HEK293 (cell line): ENCODE measurements around the gene HNRNPC.

Experiments used
- GLI4 ChIP-seq: fragments of 450-650 bp; formaldehyde crosslinking; IDR thresholded peaks from 2 replicates; pipeline ENCODE4 v1.5.1; 2016; ENCODE audit warnings: missing biosample characterization, missing genetic modification characterization
- SCRT1 ChIP-seq: fragments of 450-650 bp; formaldehyde crosslinking; IDR thresholded peaks from 2 replicates; pipeline ENCODE4 v1.5.1; 2016; ENCODE audit warnings: missing biosample characterization, missing genetic modification characterization, borderline replicate concordance
- TCF7L2 ChIP-seq: IDR thresholded peaks from 2 replicates; pipeline ENCODE4 v1.6.1; 2011; ENCODE audit warnings: low read depth, mild to moderate bottlenecking, inconsistent platforms, low read length, moderate library complexity, borderline replicate concordance
- ZBTB21 ChIP-seq: fragments of 450-650 bp; formaldehyde crosslinking; IDR thresholded peaks from 2 replicates; pipeline ENCODE4 v1.5.1; 2017; ENCODE audit warnings: missing biosample characterization, missing genetic modification characterization
- ZNF292 ChIP-seq: fragments of 450-650 bp; formaldehyde crosslinking; IDR thresholded peaks from 2 replicates; pipeline ENCODE4 v1.5.1; 2016; ENCODE audit warnings: low read depth, missing biosample characterization, missing genetic modification characterization, borderline replicate concordance
- ZNF549 ChIP-seq: fragments of 450-650 bp; IDR thresholded peaks from 2 replicates; pipeline ENCODE4 v1.5.1; 2018; ENCODE audit warnings: missing biosample characterization, missing genetic modification characterization, mild to moderate bottlenecking, inconsistent platforms, moderate library complexity
- ZNF610 ChIP-seq: fragments of 450-650 bp; formaldehyde crosslinking; IDR thresholded peaks from 2 replicates; pipeline ENCODE4 v1.5.1; 2016; ENCODE audit warnings: missing biosample characterization, missing genetic modification characterization, borderline replicate concordance
- ZNF658 ChIP-seq: fragments of 450-650 bp; formaldehyde crosslinking; IDR thresholded peaks from 2 replicates; pipeline ENCODE4; 2016; ENCODE audit warnings: missing biosample characterization, missing genetic modification characterization
- ZNF660 ChIP-seq: fragments of 450-650 bp; IDR thresholded peaks from 2 replicates; pipeline ENCODE4 v1.5.1; 2018; ENCODE audit warnings: missing biosample characterization, mild to moderate bottlenecking, missing genetic modification characterization
- TF ChIP-seq, protein P1 (sequence below): fragments of 450-650 bp; formaldehyde crosslinking; IDR thresholded peaks from 2 replicates; pipeline ENCODE4 v1.5.1; 2016; ENCODE audit warnings: missing biosample characterization, missing genetic modification characterization
- TF ChIP-seq, protein P2 (sequence below): fragments of 450-650 bp; IDR thresholded peaks from 2 replicates; pipeline ENCODE4 v1.5.1; 2018; ENCODE audit warnings: missing biosample characterization, missing genetic modification characterization

DNA sequence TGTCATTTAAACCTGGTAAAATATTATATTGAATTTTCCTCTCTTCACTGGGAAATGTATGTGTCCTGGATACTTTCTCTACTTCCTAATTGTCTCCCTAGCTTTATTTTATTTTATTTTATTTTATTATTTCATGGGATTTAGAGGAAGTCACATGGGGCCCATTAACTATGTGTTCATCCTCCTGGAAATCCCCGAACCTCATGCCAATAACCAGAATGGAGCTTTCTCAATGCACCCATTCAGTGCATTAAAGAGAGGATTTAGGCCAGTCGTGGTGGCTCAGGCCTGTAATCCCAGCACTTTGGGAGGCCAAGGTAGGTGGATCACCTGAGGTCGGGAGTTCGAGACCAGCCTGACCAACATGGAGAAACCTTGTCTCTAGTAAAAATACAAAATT, 9.4 kb upstream of the HNRNPC start:
- TF ChIP-seq ZNF660 (tag by site-specific recombination) (no peak), ZNF610 (tag by site-specific recombination) (no peak), ZBTB21 (tag by site-specific recombination) (no peak), ZNF549 (tag by site-specific recombination) (no peak), ZNF658 (tag by site-specific recombination) (no peak), ZNF292 (no peak), GLI4 (tag by site-specific recombination) (no peak), SCRT1 (no peak), TCF7L2 (no peak)
- TF ChIP-seq, protein P1, sequence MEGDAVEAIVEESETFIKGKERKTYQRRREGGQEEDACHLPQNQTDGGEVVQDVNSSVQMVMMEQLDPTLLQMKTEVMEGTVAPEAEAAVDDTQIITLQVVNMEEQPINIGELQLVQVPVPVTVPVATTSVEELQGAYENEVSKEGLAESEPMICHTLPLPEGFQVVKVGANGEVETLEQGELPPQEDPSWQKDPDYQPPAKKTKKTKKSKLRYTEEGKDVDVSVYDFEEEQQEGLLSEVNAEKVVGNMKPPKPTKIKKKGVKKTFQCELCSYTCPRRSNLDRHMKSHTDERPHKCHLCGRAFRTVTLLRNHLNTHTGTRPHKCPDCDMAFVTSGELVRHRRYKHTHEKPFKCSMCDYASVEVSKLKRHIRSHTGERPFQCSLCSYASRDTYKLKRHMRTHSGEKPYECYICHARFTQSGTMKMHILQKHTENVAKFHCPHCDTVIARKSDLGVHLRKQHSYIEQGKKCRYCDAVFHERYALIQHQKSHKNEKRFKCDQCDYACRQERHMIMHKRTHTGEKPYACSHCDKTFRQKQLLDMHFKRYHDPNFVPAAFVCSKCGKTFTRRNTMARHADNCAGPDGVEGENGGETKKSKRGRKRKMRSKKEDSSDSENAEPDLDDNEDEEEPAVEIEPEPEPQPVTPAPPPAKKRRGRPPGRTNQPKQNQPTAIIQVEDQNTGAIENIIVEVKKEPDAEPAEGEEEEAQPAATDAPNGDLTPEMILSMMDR (tag by site-specific recombination) = no peak
- TF ChIP-seq, protein P2, sequence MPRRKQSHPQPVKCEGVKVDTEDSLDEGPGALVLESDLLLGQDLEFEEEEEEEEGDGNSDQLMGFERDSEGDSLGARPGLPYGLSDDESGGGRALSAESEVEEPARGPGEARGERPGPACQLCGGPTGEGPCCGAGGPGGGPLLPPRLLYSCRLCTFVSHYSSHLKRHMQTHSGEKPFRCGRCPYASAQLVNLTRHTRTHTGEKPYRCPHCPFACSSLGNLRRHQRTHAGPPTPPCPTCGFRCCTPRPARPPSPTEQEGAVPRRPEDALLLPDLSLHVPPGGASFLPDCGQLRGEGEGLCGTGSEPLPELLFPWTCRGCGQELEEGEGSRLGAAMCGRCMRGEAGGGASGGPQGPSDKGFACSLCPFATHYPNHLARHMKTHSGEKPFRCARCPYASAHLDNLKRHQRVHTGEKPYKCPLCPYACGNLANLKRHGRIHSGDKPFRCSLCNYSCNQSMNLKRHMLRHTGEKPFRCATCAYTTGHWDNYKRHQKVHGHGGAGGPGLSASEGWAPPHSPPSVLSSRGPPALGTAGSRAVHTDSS (tag by site-specific recombination) = no peak
